Ovary (tissue), 9 donors: ENCODE results near the gene ZBTB7B. TPM values are rescaled to one million over a fixed set of nuclear protein-coding genes. Genes with fewer than 3 reads are reported as not detected.

ENCODE experiments used
- DNase-seq, 5 donors: peaks; one replicate each; pipeline ENCODE4 v3.0.0-alpha.2; 2019 to 2020
- H3K27ac ChIP-seq, 2 donors: fragments of 200-600 bp; one replicate each; pipeline versions ENCODE4 v1.5.1 to v1.8.0; 2019 to 2022
- H3K27me3 ChIP-seq: fragments of 200-600 bp; one replicate; pipeline ENCODE4 v1.8.0; 2022
- H3K36me3 ChIP-seq: fragments of 200-600 bp; sonication (generic); one replicate; pipeline ENCODE4 v1.5.1; 2019
- H3K4me1 ChIP-seq: one replicate; pipeline ENCODE4 v1.8.1; 2013; ENCODE audit warnings: mild to moderate bottlenecking, moderate library complexity; ENCODE audit not compliant: insufficient read depth
- H3K4me3 ChIP-seq: fragments of 200-600 bp; sonication (generic); one replicate; pipeline ENCODE4 v1.5.1; 2017
- H3K9me3 ChIP-seq, 2 donors: fragments of 200-600 bp in 1 of 2; sonication (generic) in 1 of 2; one replicate each; pipeline versions ENCODE4 v1.5.1 to v1.8.1; 2013 to 2019; ENCODE audit warnings: mild to moderate bottlenecking in 1 of 2, moderate library complexity in 1 of 2
- EP300 ChIP-seq: sonication (generic); formaldehyde crosslinking; IDR thresholded peaks from one replicate; pipeline ENCODE4 v1.6.1; 2017; ENCODE audit warnings: antibody characterized with exemption
- POLR2A ChIP-seq: fragments of 450-650 bp; IDR thresholded peaks from one replicate; pipeline ENCODE4 v1.6.1; 2017; ENCODE audit warnings: antibody characterized with exemption, mild to moderate bottlenecking, moderate library complexity
- WGBS, 3 donors: extraction: QIAGEN DNeasy Blood & Tissue Kit in 1 of 3; methylation state at CpG; one replicate each; pipeline versions ENCODE4 v1.1.5 to v1.1.7; 2013 to 2017; 5-methylcytosine and 5-hydroxymethylcytosine counted together
- intact Hi-C, 4 donors: fragments of 100-400 bp; cut with DNase I; formaldehyde crosslinking; loops; one replicate each; pipeline versions ENCODE4 v1.11.0 to v1.15.1; 2022 to 2023
- polyA plus RNA-seq, 2 donors: library from polyadenylated mRNA; stranded (reverse); fragments of 200-250 nt in 1 of 2; fragments of 350-450 nt in 1 of 2; fragmentation: Illumina TruSeq in 1 of 2; extraction: RNeasy Lipid Tissue Mini Kit (QIAGEN cat#74804) in 1 of 2; gene quantifications; one replicate each; pipeline ENCODE4 v1.2.3, GENCODE V29; 2013 to 2014
- total RNA-seq, 7 donors: library from RNA; depleted of rRNA in 2 of 7; stranded (reverse); fragments of >200 nt in 2 of 7; fragmentation: NEBNext Ultra II Directional in 3 of 7; extraction: Animal tissue kit (Norgen Biotek cat#: 25700) in 3 of 7; gene quantifications; one replicate each; pipeline versions ENCODE4 v1.1.0 to v1.2.4, GENCODE V29; 2016 to 2023
- TF ChIP-seq, protein P1 (sequence below), 3 donors: fragments of 450-650 bp in 2 of 3; fragments of 200-600 bp in 1 of 3; IDR thresholded peaks; one replicate each; pipeline versions ENCODE4 v1.5.1 to v1.8.0; 2016 to 2022; ENCODE audit warnings: antibody characterized with exemption in 3 of 3, mild to moderate bottlenecking in 1 of 3
- donor health status: DM: no; HTN: no; CAD: no; lungs with moderate emphysema.
- donor health status: DM: no; HTN: no; CAD: no.
- donor health status: Bipolar disorder and iron deficiency.
- donor health status: DM: yes; HTN: yes; CAD: no.
- donor health status: DM: no; HTN: no; CAD: no.
- donor health status: DM: yes; HTN: yes; CAD: no.

Gene ZBTB7B
- total and polyA plus RNA-seq, 9 donors = 3.6 to 45.5 (median 28.9) TPM

DNA sequence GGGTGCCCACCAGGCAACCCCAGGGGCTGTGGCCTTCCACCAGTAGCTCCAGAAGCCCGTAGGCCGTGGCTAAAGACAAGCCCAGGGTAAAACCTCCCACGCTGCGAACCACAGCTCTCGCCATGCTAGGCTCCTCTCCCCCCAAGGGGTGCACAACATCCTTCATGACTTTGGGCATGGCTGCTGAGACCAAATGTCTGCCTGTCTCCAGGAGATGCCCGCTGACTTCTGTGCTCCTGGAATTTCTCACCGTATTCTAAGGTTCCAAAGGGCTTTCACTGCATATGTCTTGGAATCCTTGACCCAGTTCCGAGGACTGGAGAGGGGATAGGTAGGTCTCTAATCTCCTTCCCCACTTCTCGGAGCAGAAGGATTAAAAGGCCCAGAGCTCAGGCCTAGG lies 30.9 kb downstream of the ZBTB7B start, which contains the start of the genes DCST1 and DCST2:
Gene DCST1, plus strand, starts transcription at position 301 of the 400 bp plus-strand sequence. CDS start 213 bp downstream, outside the sequence.
Gene DCST2, minus strand, starts transcription at position 258 of the 400 bp plus-strand sequence. Its CDS starts 80 bp downstream, at position 178.
- 93 to 98% (median 94%) methylated on average over 8 to 9 of the region's 9 CpGs for WGBS, 3 donors
- Histone ChIP-seq H3K27me3 (no peaks in the 10 kb centered on the region), H3K4me3 (no peak within 1 kb of the TSS), H3K9me3 (no peaks in the 10 kb centered on the region), H3K27ac (no peak within 1 kb of the TSS), H3K36me3 (no peaks in the 10 kb centered on the region), H3K4me1 (no peaks in the 10 kb centered on the region)
- TF ChIP-seq EP300 (no peak), POLR2A (no peak)
- TF ChIP-seq, protein P1, sequence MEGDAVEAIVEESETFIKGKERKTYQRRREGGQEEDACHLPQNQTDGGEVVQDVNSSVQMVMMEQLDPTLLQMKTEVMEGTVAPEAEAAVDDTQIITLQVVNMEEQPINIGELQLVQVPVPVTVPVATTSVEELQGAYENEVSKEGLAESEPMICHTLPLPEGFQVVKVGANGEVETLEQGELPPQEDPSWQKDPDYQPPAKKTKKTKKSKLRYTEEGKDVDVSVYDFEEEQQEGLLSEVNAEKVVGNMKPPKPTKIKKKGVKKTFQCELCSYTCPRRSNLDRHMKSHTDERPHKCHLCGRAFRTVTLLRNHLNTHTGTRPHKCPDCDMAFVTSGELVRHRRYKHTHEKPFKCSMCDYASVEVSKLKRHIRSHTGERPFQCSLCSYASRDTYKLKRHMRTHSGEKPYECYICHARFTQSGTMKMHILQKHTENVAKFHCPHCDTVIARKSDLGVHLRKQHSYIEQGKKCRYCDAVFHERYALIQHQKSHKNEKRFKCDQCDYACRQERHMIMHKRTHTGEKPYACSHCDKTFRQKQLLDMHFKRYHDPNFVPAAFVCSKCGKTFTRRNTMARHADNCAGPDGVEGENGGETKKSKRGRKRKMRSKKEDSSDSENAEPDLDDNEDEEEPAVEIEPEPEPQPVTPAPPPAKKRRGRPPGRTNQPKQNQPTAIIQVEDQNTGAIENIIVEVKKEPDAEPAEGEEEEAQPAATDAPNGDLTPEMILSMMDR (IDR thresholded peaks at IDR 0.05) = no peak
- intact Hi-C loops = no loop called here
- no peak for DNase-seq

DNA sequence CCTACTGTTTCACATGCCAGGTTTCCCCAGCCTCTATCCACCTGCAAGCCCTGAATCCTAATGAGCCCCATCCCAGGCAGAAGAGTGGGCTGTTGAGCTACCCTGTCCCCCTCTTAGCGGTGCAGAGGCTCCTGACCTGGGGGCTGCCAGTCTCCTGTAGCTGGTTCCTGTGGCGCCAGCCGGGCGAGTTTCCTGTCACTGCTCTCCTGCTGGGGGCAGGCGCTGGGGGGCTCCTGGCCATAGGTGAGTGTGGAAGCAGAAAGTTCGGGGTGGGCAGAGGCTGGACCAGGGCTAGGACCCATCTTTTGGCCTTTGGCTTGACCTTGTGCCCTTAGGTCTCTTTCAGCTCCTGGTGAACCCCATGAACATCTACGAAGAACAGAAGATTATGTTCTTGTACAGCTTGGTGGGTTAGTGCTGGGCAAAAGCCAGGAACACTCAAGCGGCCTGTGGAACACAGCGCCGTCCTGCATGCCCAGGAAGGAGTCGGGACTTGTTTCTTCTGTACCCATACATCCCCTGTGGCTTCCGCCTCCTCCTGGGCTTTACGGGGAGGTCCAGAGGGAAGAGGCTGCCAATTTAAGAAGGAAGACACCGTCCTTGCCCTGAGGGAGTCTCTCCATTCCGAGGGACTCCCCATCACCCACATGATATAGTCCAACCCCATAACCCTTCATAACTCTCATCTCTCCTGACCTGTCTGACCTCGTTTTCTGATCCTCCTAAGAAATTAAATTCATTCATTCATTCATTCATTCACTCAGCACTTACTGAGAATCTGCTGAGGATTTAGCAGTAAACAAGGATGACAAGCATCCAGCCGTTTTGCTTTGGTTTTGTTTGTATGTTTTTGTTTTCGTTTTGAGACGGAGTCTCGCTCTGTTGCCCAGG lies 32.0 kb downstream of the ZBTB7B start:
- DNase-seq = no peak
- intact Hi-C loops = no loop called here
- no peak overlapping the region for H3K27ac ChIP-seq

DNA sequence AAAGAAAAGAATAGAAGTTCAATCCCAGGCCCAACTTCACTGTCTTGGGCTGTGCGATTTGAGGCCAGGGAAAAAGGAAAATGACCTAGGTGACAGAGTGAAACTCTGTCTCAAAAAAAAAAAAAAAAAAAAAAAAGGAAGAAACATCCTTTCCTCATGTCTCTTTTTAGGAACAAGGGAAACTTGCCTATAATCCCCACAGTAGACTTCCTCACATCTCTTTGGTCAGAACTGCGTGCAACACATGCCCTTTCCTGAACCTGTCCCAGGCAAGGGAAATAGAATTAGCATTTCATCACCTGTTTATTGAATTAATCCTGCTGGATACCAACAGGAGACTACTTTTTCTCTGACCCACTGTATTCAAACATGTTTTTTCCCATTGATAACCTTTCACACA lies 33.3 kb downstream of the ZBTB7B start:
- Histone ChIP-seq H3K27ac (no peak overlapping the region), H3K4me1 (no peaks in the 10 kb centered on the region), H3K4me3 (no peak overlapping the region), H3K9me3 (no peaks in the 10 kb centered on the region), H3K36me3 (no peaks in the 10 kb centered on the region), H3K27me3 (no peaks in the 10 kb centered on the region)
- 88 to 91% (median 91%) methylated on average over 2 of the region's 2 CpGs for WGBS, 3 donors
- TF ChIP-seq EP300 (no peak), POLR2A (no peak)
- TF ChIP-seq, protein P1 (IDR thresholded peaks at IDR 0.05) = no peak
- DNase-seq = no peak
- intact Hi-C loops = no loop called here

More for the DNA sequence above, 32.0 kb downstream of the ZBTB7B start:
- Histone ChIP-seq H3K27me3 (no peaks in the 10 kb centered on the region), H3K9me3 (no peaks in the 10 kb centered on the region), H3K36me3 (no peaks in the 10 kb centered on the region), H3K4me1 (no peaks in the 10 kb centered on the region), H3K4me3 (no peak overlapping the region)
- TF ChIP-seq, protein P1 (IDR thresholded peaks at IDR 0.05) = no peak
- TF ChIP-seq POLR2A (no peak), EP300 (no peak)
- 77 to 84% (median 82%) methylated on average over 20 of the region's 20 CpGs for WGBS, 3 donors

- DNase-seq = no peak
- Histone ChIP-seq H3K4me1 (no peaks in the 10 kb centered on the region), H3K9me3 (no peaks in the 10 kb centered on the region), H3K4me3 (no peak overlapping the region), H3K27ac (no peak overlapping the region), H3K36me3 (no peaks in the 10 kb centered on the region), H3K27me3 (no peaks in the 10 kb centered on the region)
- intact Hi-C loops = no loop called here
- TF ChIP-seq EP300 = no peak
- TF ChIP-seq POLR2A = no peak
- TF ChIP-seq, protein P1 (IDR thresholded peaks at IDR 0.05) = no peak
- 91 to 94% (median 92%) methylated on average over 3 of the region's 3 CpGs for WGBS, 3 donors
Measured at GRCh38 chr1:155037043-155037442, 34.4 kb downstream of the ZBTB7B start.
